Caco-2 (cell line): ENCODE data around the gene NAPSA. TPM values are rescaled to one million over a fixed set of nuclear protein-coding genes. Genes with fewer than 3 reads are reported as not detected.

Experiments
- BruUV-seq: library from RNA; stranded (reverse); fragments of 400-500 nt; replicated peaks from 2 replicates; lab custom pipeline; 2021; lab: Mats Ljungman, UMichigan
- CTCF ChIA-PET: fragments of 300-600 bp; sonication (Branson Sonifier 250); formaldehyde crosslinking; loops from one replicate; lab custom pipeline; 2022; ENCODE audit warnings: antibody characterized with exemption; lab: Charles Lee
- POLR2A ChIA-PET: fragments of 300-600 bp; sonication (Branson Sonifier 250); formaldehyde crosslinking; loops from one replicate; lab custom pipeline; 2022; ENCODE audit warnings: antibody characterized with exemption; lab: Charles Lee
- DNase-seq, 2 experiments: peaks; one replicate each; pipeline versions ENCODE4 v3.0.0 to v3.0.0-alpha.2; 2020 to 2022
- H3K27me3 ChIP-seq: replicated peaks from 2 replicates; pipeline ENCODE4 v1.6.0; 2011; ENCODE audit warnings: low read length; ENCODE audit not compliant: control insufficient read depth, insufficient read depth
- H3K36me3 ChIP-seq: 2 replicates; pipeline ENCODE4 v1.5.1; 2011; ENCODE audit warnings: low read length; ENCODE audit not compliant: control insufficient read depth, insufficient read depth
- H3K4me1 ChIP-seq: fragments of 250-450 bp; sonication (Bioruptor Pico); 2 replicates; pipeline ENCODE4 v1.5.1; 2020; ENCODE audit warnings: mild to moderate bottlenecking
- H3K4me3 ChIP-seq: 2 replicates; pipeline ENCODE4 v1.5.1; 2011; ENCODE audit warnings: low read depth, mild to moderate bottlenecking, control low read depth, low read length
- H3K9me3 ChIP-seq: fragments of 250-450 bp; sonication (Bioruptor Pico); 2 replicates; pipeline ENCODE4 v1.5.1; 2020; ENCODE audit warnings: mild to moderate bottlenecking, moderate library complexity
- H3K27ac Mint-ChIP-seq: one replicate; pipeline ENCODE4 v1.8.0; 2022; ENCODE audit warnings: mixed read lengths; ENCODE audit not compliant: unreplicated experiment
- H3K27me3 Mint-ChIP-seq: one replicate; pipeline ENCODE4 v1.8.0; 2022; ENCODE audit warnings: mixed read lengths; ENCODE audit not compliant: insufficient read depth, unreplicated experiment
- H3K36me3 Mint-ChIP-seq: one replicate; pipeline ENCODE4 v1.8.0; 2022; ENCODE audit warnings: mild to moderate bottlenecking, mixed read lengths; ENCODE audit not compliant: insufficient read depth, unreplicated experiment
- H3K4me1 Mint-ChIP-seq: one replicate; pipeline ENCODE4 v1.8.0; 2022; ENCODE audit warnings: low read depth, mixed read lengths; ENCODE audit not compliant: unreplicated experiment
- H3K4me3 Mint-ChIP-seq: one replicate; pipeline ENCODE4 v1.8.0; 2022; ENCODE audit warnings: mild to moderate bottlenecking, moderate library complexity, mixed read lengths; ENCODE audit not compliant: unreplicated experiment
- H3K9me3 Mint-ChIP-seq: one replicate; pipeline ENCODE4 v1.8.0; 2022; ENCODE audit warnings: mixed read lengths; ENCODE audit not compliant: unreplicated experiment
- intact Hi-C: fragments of 100-400 bp; cut with micrococcal nuclease; formaldehyde crosslinking; loops from one replicate; pipeline ENCODE4 v1.10.0; 2022; ENCODE audit not compliant: unreplicated experiment
- total RNA-seq: library from RNA; stranded (reverse); gene quantifications from 2 replicates; pipeline ENCODE4 v1.2.3, GENCODE V29; 2022
- TF ChIP-seq, protein P1 (sequence below), 2 experiments: fragments of 200-600 bp in 1 of 2; IDR thresholded peaks; 1 replicate in 1 of 2; 2 replicates in 1 of 2; pipeline versions ENCODE4 v1.5.1 to v1.8.0; 2011 to 2022; ENCODE audit warnings: antibody characterized with exemption in 1 of 2, control low read depth in 1 of 2, inconsistent platforms in 1 of 2, low read depth in 1 of 2, low read length in 1 of 2, mild to moderate bottlenecking in 1 of 2, moderate library complexity in 1 of 2; ENCODE audit not compliant: insufficient read depth in 1 of 2, severe bottlenecking in 1 of 2, unreplicated experiment in 1 of 2

The NAPSA gene
- total RNA-seq, 1 experiment from 2014 or later, result 1.2 TPM

DNA sequence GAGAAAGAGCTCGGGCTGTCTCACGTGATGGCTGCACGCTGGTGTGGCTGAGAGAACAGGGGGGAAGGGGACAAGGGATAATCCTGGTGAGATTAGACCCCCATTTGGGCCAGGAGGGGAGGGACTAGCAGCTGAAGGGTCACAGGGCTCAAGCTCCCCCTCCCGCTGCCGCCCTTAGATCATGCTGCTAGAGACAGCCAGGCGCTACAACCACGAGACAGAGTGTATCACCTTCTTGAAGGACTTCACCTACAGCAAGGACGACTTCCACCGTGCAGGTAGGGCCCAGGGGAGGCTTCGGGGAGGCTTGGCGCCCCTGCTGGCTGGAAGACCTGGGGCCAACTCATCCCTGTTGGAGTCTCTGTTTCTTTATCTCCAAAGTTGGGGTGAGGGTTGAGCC, 14.2 kb upstream of the NAPSA start:
- intact Hi-C loops, result no loop called here
- TF ChIP-seq, protein P1, sequence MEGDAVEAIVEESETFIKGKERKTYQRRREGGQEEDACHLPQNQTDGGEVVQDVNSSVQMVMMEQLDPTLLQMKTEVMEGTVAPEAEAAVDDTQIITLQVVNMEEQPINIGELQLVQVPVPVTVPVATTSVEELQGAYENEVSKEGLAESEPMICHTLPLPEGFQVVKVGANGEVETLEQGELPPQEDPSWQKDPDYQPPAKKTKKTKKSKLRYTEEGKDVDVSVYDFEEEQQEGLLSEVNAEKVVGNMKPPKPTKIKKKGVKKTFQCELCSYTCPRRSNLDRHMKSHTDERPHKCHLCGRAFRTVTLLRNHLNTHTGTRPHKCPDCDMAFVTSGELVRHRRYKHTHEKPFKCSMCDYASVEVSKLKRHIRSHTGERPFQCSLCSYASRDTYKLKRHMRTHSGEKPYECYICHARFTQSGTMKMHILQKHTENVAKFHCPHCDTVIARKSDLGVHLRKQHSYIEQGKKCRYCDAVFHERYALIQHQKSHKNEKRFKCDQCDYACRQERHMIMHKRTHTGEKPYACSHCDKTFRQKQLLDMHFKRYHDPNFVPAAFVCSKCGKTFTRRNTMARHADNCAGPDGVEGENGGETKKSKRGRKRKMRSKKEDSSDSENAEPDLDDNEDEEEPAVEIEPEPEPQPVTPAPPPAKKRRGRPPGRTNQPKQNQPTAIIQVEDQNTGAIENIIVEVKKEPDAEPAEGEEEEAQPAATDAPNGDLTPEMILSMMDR (IDR thresholded peaks at IDR 0.05; ENCODE audit: insufficient read depth in 1 of 2, low read depth in 1 of 2, low read length in 1 of 2, severe bottlenecking in 1 of 2, unreplicated experiment in 1 of 2), result no peak
- H3K27me3 ChIP-seq, result no peaks in the 10 kb centered on the region
- Mint-ChIP-seq H3K27ac (no peak overlapping the region), H3K9me3 (no peaks in the 10 kb centered on the region), H3K4me3 (no peak overlapping the region), H3K27me3 (no peaks in the 10 kb centered on the region), H3K36me3 (peaks cover 49% of the 10 kb centered on the region), H3K4me1 (peaks cover 2% of the 10 kb centered on the region)
- no peak for DNase-seq
- ChIA-PET CTCF (no interaction called here), POLR2A (no interaction called here)
- no peaks in the 10 kb centered on the region for H3K9me3 ChIP-seq
- BruUV-seq, result no TSS peak
- peaks cover 9% of the 10 kb centered on the region for H3K36me3 ChIP-seq
- no peak overlapping the region for H3K4me3 ChIP-seq
- peaks cover 6% of the 10 kb centered on the region; the same call in 1 of the 2 replicates for H3K4me1 ChIP-seq

DNA sequence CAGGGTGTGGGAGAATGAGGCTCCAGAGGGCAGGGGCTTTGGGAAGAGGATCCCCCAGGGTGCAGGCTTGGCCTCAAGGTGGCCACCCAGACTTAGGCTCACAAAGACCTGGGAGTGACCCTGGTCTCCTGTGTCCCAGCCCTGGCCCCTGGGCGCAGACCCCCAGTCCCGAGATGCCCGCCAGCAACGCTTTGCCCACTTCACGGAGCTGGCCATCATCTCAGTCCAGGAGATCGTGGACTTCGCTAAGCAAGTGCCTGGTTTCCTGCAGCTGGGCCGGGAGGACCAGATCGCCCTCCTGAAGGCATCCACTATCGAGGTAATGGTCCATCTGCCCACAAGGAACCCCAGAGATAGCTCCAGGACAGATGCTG, 13.4 kb upstream of the NAPSA start:
- Histone ChIP-seq H3K27me3 (no peaks in the 10 kb centered on the region), H3K9me3 (no peaks in the 10 kb centered on the region), H3K4me3 (no peak overlapping the region), H3K36me3 (peaks cover 9% of the 10 kb centered on the region), H3K4me1 (peaks cover 6% of the 10 kb centered on the region; the same call in 1 of the 2 replicates)
- Mint-ChIP-seq H3K27me3 (no peaks in the 10 kb centered on the region), H3K27ac (no peak overlapping the region), H3K36me3 (peaks cover 46% of the 10 kb centered on the region), H3K9me3 (no peaks in the 10 kb centered on the region), H3K4me3 (no peak overlapping the region), H3K4me1 (no peaks in the 10 kb centered on the region)
- no peak for DNase-seq
- intact Hi-C loops, result no loop called here
- TF ChIP-seq, protein P1 (IDR thresholded peaks at IDR 0.05; ENCODE audit: insufficient read depth in 1 of 2, low read depth in 1 of 2, low read length in 1 of 2, severe bottlenecking in 1 of 2, unreplicated experiment in 1 of 2), result no peak
- BruUV-seq, result no TSS peak
- ChIA-PET POLR2A (no interaction called here), CTCF (no interaction called here)

DNA sequence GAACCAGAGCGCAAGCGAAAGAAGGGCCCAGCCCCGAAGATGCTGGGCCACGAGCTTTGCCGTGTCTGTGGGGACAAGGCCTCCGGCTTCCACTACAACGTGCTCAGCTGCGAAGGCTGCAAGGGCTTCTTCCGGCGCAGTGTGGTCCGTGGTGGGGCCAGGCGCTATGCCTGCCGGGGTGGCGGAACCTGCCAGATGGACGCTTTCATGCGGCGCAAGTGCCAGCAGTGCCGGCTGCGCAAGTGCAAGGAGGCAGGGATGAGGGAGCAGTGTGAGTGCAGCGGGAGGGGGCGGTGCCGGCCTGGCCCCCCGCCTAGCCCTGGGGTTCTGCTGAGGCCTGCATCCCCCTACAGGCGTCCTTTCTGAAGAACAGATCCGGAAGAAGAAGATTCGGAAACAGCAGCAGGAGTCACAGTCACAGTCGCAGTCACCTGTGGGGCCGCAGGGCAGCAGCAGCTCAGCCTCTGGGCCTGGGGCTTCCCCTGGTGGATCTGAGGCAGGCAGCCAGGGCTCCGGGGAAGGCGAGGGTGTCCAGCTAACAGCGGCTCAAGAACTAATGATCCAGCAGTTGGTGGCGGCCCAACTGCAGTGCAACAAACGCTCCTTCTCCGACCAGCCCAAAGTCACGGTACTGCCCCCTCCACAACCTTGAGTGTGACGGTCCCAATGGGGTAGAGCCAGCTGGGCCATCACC, 12.9 kb upstream of the NAPSA start:
- no peak for DNase-seq
- BruUV-seq, result TSS peak; percentile 40
- TF ChIP-seq, protein P1 (IDR thresholded peaks at IDR 0.05; ENCODE audit: insufficient read depth in 1 of 2, low read depth in 1 of 2, low read length in 1 of 2, severe bottlenecking in 1 of 2, unreplicated experiment in 1 of 2), result no peak
- no peaks in the 10 kb centered on the region for H3K9me3 ChIP-seq
- H3K4me3 ChIP-seq, result no peak overlapping the region
- CTCF ChIA-PET, result no interaction called here
- H3K27me3 Mint-ChIP-seq, result no peaks in the 10 kb centered on the region
- no peaks in the 10 kb centered on the region for H3K27me3 ChIP-seq
- no peaks in the 10 kb centered on the region for H3K4me1 Mint-ChIP-seq
- H3K36me3 Mint-ChIP-seq, result peaks cover 40% of the 10 kb centered on the region
- H3K4me1 ChIP-seq, result peaks cover 4% of the 10 kb centered on the region; the same call in 1 of the 2 replicates
- no peaks in the 10 kb centered on the region for H3K9me3 Mint-ChIP-seq
- POLR2A ChIA-PET, result no interaction called here
- H3K27ac Mint-ChIP-seq, result no peak overlapping the region
- intact Hi-C loops, result no loop called here
- H3K4me3 Mint-ChIP-seq, result peak overlapping the region; percentile 99
- H3K36me3 ChIP-seq, result peaks cover 9% of the 10 kb centered on the region
